ENCODE measurements around the gene CASQ1.

The CASQ1 gene

DNA sequence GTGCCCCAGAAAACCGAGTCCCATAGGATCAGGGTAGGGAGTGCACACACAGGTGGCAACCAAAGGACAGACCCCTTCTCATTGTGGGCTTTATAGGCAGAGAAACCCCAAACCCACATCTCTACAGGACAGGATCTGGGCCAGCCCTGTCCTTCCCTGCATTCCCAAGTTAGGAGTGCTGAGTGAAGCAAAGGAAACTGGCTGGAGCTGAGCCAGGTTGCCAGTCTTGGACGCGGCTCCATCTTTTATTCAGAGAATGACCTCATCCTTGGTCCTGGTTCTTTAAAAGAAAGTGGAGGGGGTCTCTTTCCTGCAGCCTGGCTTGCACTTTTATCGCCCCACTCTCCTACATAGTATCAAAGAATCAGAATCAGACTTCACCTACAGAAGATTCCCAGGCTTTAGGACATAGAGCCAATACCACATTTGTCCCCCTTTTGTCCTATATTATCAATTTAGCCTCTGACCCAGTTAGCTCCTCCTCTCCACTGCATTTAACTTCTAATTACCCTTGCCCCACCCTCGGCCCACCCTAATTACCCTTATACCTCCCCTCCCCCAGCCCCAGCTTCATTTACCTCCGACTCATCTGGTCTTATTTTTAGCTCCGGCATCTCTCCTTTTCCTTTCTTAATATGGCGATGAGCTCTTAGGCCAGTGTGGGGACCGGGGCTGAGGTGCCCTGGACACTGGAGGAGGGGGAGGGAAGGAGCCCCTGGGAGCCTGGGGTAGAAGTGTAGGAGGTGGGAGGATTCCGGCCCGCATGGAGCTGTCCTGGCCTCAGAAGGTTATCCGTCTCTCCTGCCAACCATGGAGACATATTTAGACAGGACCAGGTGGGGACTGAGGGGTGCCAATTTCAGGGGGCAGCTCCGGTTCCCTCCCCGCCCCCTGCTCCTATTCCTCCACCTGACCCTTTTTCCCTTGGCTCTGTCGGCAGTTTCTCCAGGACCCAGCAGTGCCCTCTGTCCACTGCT, at the start of gene CASQ1:
Gene CASQ1, plus strand, starts transcription at position 927 of the 977 bp plus-strand sequence. CDS start 177 bp downstream, outside the sequence.
- no peak for DNase-seq

DNA sequence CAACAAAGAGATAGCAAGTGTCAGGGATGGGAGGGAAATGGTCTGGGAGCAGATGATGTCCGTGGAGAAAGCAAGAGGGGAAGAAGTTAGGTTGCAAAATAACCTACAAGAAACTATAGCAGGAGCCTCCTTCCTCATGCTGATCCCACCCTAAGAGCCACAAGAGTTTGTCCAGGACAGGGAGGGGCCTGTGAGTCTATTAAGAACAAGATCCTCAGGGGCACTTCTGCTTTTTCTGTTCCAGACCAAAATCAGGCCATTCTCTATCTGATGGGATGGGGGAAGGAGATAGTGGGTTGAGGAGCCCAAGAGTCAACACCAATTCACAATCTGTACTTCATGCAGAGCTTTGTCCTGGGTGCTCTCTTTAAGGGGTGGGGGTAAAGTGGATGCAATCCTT, 46.7 kb upstream of the CASQ1 start:
- no peak for DNase-seq

DNA sequence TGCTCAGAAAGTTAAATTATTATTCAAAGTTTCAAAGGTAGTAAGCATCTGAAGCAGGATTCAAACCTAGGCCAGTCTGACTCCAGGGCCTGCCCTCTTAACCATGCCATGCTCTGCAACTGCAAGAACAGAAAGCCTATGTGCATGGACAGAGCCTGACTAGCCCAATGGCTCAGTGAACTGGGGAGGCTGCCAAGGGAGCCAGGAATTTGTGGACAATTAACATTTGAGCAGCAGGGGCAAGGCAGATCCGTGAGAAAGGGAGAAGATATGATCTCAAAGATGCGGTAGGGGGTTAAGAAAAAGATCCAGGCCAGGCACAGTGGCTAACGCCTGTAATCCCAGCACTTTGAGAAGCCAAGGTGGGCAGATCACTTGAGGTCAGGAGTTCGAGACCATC, 45.5 kb upstream of the CASQ1 start:
- no peak for DNase-seq

DNA sequence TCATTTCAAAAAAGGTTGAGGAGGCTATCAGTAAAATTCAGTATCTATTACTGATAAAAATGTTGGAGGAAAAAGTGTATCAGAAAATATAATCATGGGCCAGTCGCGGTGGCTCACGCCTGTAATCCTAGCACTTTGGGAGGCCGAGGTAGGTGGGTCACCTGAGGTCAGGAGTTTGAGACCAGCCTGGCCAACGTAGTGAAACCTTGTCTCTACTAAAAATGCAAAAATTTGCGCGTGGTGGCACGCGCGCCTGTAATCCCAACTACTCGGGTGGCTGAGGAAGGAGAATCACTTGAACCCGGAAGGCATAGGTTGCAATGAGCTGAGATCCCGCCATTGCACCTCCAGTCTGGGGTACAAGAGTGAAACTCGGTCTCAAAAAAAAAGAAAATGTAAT, 44.3 kb upstream of the CASQ1 start:
- DNase-seq = no peak

DNA sequence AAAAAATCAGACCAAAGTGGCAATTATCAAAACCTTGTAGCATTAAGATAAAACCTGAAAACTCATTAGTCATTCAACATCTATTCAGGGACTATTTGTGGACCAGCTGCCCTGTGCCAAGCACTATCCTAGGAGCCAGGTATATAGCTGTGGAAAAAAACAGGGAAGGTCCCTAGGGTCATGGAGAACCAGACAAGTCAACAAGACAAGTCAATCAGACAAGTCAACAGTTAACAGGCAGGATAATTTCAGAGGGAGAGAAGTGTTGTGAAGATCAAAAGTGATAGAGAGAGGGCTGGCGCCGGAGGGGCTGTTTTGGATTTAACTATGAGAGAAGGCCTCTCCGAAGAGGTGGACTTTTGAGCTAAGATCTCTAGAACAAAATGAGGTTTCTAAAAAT, 42.3 kb upstream of the CASQ1 start:
- DNase-seq = no peak

DNA sequence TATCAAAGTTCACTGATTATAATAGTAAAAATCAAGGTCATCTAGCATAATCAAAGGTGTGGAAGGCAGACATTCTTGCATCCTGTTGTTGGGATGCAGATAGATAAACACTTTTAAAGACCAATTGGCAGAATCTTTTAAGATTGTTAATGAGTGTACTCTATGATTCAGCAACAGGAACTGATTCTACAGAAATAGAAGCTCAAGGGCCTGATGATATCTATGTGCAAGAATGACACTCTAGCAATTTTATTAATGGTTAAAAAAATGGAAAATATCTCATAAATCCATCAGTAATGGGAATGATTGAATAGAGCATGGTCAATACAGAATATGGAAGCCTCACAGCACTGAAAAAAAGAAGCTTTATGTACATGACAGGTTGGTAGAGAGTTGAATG, 41.1 kb upstream of the CASQ1 start:
- DNase-seq = no peak

DNA sequence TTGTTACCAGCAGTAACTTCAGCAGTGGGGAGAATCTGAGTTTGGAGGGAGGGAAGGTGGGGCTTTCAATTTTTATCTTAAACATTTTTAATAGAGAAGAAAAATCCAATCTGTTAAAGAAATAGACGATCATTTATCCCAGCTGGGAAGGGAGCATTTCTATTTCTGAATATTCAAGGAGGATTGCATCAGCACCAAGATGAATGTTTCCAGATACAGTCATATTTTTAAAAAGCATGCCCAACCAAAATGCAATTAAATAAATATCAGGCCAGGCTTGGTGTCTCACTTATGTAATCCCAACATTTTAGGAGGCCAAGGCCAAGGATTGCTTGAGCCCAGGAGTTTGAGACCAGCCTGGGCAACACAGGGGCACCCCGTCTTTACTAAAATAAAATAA, 40.7 kb upstream of the CASQ1 start:
- DNase-seq = no peak

DNA sequence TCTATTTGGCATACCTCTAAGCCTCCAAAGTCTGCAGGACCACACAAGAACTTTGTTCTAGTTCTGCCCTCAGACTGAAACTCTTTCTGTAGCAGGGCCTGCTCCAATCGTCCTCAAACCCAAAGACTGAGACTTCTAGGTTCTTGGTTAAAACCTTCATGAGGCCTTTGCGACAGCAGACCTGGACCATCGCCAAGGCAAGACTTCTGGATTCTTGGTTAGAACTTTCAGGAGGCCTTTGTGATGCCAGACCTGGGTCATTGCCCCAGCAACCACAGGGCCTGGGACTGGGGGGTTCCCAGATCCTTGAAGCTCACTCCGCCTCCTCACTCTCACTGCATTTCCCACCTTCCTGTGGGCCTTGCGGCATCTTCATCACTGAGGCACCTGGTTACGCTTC, 39.1 kb upstream of the CASQ1 start, which contains the start of gene ATP1A4:
Gene ATP1A4, plus strand, starts transcription at position 301 of the 400 bp plus-strand sequence. CDS start 438 bp downstream, outside the sequence.
- DNase-seq = no peak

DNA sequence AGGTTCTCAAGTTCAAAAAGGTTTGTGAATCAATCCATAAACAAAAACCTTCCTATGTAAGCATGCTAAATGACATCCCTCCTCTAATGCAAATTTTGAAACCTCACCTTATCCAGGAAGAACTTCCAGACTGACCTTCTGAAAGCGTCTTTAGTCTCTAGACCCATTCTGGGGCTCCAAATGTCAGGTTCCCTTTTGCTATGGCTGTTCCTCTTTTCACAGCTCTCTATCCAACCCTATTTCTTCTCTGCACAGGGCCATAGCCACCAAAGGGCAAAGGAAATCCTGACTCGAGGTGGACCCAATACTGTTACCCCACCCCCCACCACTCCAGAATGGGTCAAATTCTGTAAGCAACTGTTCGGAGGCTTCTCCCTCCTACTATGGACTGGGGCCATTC, 35.6 kb upstream of the CASQ1 start:
- DNase-seq = no peak

DNA sequence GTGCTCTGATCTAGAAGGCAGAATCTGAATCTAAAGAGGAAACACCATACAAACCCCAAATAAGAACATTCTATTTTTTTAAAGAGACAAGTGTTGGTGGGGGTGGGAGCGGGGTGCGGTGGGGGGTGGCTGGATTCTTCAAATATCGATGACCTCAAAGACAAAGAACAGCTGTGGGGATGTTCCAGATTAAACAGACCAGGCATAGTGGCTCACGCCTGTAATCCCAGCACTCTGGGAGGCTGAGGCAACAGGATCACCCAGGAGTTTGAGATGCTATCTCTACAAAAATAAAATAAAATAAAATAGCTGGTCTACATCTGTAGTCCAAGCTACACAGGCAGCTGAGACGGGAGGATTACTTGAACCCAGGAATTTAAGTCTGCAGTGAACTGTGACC, 34.0 kb upstream of the CASQ1 start:
- no peak for DNase-seq

DNA sequence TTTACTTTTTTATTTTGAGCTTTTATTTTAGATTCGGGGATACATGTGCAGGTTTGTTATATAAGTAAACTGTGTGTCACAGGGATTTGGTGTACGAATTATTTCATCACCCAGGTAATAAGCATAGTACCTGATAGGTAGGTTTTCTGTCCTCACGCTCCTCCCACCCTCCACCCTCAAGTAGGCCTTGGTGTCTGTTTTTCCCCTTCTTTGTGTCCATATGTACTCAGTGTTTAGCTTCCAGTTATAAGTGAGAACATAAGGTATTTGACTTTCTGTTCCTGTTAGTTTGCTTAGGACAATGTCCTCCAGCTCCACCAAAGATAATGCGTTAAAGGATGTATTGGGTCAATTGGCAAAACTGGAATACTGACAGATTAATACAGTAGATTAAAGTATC, 33.2 kb upstream of the CASQ1 start:
- no peak for DNase-seq

DNA sequence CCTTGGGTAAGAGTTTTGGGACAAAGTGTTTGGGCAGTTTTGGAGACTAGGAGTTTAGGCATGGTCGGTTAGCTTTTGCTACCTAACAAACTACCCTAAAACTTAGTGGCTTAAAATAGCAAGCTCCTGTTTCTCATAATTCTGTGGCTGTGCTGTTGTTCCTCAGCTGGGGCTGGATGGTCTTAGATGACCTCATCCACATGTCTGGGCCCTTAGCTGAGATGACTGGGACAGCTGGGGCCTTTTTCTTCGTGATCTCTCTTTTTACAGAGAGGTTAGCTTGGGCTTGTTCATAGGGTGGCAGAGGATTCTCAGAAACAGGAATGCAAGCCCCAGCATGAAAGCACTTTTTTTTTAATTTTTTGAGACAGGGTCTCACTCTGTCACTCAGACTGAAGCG, 32.3 kb upstream of the CASQ1 start:
- no peak for DNase-seq

DNA sequence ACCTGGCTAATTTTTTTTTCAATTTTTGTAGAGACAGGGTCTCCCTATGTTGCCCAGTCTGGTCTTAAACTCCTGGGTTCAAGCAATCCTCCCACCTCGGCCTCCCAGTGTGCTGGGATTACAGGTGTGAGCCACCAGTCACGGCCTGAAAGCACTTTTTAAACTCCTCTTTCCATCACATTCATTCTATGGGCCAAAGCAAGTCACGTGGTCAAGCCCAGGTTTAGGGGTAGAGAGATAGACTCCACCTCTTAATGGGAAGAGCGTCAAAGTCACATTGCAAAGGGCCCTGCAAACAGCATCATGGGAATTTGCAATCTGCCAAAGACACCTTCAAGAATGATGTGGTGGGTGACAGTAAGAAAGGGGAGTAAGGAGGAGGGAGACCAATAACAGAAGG, 31.8 kb upstream of the CASQ1 start:
- no peak for DNase-seq

DNA sequence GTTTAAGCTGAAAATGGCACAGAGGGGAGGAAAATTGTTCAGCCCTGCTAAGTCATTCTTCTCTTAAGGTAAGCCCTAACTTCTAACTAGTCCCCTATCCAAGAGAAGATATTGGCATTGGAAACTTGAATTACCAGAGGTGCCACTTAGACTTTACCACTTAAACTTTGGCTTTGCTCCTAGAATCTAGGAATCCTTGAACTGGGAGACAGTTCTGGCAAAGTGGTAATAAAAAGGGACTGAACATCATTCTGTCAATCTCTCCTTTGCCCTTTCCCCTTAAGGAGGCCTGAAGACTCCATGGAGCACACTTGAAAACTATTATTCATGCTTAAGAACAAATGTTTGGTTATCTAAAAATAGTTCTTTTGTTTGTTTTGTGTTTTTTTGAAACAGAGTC, 30.5 kb upstream of the CASQ1 start:
- no peak for DNase-seq

DNA sequence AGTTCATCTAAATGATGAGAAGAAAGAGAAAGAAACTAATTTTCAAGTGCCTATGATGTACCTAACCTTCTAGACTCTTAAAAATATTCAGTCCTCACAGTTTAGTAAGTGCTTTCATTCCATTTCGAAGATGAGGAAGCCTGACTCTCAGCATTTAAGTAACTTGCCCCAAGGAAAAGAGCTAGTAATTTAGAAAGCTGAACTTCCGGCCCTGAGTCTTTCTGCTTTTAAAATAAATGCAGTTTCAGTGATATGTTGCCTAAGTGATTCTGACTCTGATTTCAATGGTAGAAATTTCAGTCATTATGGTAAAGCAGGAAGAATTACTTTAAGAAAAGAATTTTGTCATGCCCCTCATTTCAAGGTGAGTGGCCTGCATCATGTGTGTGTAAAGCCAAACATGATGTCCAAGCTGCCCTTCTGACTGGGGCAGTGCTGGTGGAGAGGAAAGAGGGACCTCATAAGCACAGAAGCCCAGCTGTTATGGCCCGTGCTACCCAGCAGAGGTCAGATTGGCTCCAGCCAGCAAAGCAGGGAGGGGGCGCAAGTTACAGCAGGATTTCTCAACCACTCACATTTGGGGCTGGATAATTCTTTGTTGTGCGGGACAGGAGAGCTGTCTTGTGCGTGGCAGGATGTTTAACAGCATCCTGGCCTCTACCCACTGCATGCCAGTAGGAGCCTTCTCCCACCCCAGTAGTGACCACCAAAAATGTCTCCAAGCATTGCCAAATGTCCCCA, 28.2 kb upstream of the CASQ1 start:
- no peak for DNase-seq

DNA sequence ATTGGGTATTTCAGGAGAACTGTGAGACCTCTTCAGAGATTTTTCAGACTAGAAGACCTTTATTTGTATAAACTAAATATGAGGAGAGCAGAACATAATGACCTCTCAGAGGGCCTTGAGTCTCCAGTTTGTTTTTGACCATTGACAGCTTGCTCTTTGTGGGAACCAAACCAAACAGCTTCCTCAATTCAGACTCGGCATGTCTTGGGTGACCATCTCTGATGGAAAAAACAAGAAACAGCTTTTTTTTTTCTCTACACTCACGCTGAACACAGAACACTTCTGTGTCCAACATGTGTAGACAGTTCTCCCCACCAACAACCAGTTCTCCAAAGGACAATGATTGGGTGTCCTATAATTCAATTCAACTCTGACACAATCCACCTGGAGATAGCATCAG, 27.4 kb upstream of the CASQ1 start:
- DNase-seq = no peak

DNA sequence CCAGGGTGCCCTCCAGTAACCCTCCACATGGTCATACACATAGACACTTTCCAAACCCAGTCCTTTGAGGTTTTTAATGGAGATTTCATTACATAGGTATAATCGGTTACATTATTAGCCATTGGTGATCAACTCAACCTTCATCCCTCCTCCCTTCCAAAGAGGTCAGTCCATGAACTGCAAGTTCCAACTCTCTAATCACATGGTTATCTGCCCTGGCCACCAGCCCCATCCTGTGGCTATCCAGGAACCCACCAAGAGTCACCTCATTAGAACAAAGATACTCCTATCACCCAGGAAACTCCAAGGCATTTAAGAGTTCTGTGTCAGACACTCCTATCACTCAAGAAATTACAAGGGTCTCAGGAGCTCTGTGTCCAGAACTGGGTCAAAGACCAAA, 26.8 kb upstream of the CASQ1 start:
- no peak for DNase-seq

DNA sequence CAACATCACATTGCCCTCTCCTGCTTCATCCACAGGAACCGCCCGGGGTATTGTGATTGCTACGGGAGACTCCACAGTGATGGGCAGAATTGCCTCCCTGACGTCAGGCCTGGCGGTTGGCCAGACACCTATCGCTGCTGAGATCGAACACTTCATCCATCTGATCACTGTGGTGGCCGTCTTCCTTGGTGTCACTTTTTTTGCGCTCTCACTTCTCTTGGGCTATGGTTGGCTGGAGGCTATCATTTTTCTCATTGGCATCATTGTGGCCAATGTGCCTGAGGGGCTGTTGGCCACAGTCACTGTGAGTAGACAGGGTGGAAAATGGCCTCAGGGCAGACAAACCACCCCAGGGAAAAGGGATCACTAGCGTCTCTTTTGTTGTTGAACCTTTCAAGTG, 26.3 kb upstream of the CASQ1 start:
- no peak for DNase-seq

DNA sequence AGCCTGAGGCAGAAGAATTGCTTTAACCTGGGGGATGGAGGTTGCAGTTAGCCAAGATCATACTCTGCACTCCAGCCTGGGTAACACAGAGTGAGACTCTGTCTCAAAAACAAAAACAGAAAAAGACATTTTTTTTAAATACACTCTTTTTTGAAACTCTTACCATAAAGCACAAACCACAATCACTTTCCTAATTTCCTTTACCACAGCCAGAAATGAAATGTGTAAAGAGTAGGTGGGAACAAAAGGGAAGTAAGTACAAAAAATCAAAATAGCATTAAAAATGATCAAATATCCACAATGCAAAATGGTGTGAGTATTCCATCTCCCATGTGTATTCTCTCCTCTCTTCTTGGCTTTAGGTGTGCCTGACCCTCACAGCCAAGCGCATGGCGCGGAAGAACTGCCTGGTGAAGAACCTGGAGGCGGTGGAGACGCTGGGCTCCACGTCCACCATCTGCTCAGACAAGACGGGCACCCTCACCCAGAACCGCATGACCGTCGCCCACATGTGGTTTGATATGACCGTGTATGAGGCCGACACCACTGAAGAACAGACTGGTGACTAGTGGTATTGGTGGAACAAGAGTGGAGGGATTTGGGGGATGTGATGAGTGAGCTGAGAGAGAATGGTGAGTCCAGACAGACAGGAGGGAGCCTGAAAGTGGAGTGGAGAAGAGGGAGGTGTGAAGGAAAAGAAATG, 24.1 kb upstream of the CASQ1 start:
- DNase-seq = no peak

DNA sequence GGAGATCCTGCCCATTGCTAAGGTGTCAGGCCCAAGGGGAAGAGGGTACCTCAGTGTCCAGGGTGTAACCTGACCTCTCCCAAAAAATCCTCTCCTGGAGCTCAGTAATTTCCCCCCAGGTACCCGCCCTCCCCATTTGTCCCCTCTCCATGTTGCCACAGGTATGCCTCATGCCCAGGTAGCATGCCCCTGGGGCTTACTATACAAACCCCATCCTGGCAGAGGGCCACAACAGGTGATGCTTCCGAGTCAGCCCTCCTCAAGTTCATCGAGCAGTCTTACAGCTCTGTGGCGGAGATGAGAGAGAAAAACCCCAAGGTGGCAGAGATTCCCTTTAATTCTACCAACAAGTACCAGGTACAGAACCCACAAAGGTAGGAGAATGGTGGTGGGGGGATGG, 23.3 kb upstream of the CASQ1 start:
- no peak for DNase-seq

DNA sequence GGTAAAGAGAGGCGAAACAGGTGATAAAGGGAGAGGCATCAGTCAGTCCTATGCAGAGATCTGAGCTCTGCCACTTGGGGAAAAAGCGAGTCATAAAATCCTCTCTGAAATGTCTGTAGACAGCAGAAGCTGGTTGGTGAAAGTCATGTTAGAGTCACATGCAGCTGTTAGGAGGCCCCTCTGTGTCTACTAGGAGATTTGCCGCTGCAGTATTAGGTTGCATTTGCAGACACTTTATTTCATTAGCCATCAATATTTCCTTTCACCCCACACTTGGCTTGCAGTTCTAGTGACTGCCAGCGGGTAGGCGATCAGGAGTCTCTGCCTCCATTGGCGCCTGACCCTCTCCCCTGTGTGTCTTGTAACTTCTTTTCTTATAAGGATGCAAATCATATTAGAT, 22.8 kb upstream of the CASQ1 start:
- DNase-seq = no peak

DNA sequence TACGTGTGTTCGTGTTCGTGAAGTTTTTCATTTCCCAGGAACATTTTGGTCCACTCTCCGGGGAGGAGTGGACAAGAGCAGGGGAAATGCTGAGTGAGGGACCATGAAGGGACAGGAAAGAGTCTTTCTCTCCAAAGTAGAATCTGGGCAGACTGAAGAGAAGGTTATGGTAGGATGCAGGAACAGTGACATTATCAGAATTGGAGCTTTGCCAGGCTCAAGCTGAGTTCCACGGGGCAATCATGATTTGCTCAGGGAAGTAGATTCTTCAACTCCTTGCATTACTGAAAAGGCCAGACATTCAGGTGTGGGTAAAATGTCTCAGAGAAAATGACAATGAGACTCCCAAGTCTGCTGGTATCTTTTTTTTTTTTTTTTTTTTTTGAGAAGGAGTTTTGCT, 22.4 kb upstream of the CASQ1 start:
- no peak for DNase-seq

DNA sequence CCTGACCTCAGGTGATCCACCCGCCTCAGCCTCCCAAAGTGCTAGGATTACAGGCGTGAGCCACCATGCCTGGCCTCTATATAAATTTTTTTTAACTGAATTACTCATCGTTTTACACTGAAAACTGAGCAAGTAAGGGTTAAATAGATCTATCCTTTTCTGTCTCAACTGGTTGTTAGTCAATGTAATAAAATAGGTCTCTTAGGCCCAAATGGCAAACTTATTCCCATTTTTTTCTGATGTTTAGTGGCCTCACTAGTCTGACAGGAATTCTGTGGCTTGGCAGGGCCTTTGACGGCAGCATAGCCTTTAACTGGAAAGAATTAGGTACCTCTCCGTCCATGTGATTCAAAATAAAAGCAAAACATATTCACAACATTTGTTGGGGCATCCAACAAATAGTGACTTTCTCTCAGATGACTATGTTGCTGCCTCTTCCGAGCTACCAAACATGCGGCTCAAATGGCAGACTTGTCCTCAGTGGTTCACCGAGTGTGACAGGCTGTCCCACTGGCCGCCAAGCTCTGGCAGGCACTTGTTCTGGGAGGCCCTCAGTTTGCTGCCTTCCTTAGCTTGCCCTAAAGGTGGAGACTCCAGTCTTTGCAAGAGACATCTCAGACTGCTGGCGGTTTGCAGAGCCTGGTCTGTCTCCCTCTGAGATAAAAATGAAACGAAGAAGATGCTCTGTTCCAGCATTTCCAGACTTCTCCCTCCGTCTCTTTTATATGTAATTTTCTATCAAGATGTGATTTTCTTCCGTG, 21.6 kb upstream of the CASQ1 start:
- DNase-seq = no peak
